GOT3 (cell line): ENCODE data around the gene PAK5.
"Not testable (repeated sequence)": the region's sequence is repeated elsewhere in the genome, so short reads cannot be mapped to it uniquely, and the experiment has no call there.

Source experiments
- DNase-seq: peaks from one replicate; lab custom pipeline; 2025; ENCODE audit warnings: mixed read lengths; lab: John Stamatoyannopoulos, UW

PAK5 gene

DNA sequence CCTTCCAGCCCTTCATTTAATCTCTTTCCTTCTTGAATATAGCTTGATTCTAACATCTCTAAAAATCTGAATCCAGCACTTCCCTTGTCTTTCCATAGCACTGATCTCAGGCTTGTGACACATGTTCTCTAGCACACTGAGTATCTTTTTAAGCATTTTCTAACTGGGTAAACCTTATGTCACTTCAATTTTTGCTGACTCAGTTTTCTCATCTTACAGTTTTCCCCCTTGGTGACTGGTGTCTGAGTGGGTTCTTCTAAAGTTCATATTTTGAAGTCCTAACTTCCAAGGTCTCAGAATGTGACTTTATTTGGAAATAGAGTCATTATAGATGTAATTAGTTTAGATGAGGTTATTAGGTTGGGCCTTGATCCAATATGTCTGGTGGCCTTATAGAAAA lies 153.9 kb downstream of the PAK5 start:
- DNase-seq = no peak

DNA sequence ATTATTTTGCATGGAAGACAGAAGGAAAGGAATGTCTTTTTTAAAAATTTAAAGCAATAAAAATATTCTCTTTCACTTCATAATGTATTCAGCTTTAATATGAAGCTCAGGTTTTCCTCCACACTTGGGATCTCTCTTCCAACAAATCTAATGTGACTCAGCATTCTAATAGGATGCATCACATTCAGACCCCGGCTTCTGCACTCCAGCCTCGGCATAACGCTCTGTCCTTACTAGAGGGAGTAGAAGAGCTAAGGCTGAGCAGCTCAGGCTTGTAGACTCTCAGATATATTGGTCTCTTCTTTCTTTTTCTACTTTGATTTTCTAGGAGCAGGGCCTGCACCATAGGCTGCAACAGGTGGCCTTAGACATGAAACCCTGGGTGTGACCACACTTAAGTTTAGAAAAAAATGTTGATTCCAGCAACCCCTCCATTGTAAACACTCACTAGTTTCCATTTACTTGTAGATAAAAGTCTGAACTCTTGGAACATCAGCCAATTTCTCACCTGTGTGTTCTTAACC lies 161.7 kb downstream of the PAK5 start:
- DNase-seq = no peak

DNA sequence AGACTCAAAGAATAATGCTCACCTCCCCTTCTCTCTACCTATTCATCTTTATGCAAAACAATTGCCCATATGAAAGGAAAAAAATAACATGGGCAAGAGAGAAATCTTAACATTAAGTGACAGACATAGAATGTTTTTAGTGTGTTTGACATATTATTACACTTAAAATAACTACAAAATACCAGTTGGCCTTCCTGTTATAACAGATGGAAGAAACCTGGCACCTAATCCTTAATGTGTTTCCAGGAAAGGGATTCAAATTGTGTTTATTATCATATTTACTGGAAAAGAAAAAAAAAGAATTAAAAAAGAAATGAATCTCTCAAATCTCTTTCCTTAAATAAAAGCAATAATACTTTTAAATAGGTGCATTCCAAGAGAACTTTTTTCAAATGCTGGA lies 165.9 kb downstream of the PAK5 start:
- no peak for DNase-seq

DNA sequence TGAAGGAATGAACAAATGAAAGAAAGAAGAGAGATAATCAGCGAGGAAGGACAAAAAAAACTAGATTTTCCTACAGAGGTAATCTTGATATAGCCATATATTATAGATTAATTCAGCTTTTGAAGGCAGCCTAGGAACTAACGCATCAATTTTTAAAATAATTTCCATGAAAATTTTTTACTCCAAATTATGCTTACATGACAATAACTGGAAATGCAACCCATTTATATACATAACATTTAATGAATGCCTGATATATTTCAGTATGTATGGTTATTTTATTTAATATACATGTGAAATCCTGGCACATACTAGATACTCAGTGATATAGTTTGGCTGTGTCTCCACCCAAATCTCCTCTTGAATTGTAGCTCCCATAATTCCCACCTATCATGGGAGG lies 166.8 kb downstream of the PAK5 start:
- no peak for DNase-seq

DNA sequence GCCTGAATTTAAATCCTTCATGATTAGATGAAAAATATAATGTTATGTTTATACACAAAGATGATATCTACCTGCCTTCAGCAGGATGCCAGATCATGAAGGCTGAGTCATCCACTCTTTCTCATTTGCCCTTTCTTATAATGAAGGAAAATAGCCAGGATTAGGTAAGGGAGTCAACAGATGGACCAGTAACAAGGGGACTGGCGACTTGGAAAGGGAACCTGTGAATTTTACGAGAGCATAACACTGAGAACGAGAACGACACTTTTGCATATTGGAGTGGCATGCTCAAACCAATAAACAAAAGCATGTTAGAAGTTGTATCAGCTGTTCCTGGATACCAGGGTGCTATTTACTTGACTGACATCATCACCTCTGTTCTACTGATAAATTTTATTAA lies 170.5 kb downstream of the PAK5 start:
- no peak for DNase-seq

DNA sequence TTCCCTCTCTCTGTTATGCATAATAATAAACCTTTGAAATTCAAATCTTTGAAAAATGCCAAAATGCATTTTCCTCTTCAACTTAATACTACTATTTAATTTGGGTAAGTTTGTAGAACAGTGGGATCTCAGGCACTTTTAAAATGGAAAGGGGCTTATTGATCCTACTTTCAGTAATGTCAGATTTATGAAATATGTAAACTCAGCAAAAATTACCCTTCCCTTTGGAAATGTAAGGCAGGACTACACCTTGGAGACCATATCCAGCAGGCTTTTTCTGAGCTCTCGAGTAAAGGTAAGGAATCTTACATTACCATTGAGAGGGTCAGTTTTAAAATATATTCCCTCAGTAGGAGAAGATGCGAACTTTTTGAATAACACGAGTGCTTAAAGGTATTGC lies 175.5 kb downstream of the PAK5 start:
- no peak for DNase-seq

DNA sequence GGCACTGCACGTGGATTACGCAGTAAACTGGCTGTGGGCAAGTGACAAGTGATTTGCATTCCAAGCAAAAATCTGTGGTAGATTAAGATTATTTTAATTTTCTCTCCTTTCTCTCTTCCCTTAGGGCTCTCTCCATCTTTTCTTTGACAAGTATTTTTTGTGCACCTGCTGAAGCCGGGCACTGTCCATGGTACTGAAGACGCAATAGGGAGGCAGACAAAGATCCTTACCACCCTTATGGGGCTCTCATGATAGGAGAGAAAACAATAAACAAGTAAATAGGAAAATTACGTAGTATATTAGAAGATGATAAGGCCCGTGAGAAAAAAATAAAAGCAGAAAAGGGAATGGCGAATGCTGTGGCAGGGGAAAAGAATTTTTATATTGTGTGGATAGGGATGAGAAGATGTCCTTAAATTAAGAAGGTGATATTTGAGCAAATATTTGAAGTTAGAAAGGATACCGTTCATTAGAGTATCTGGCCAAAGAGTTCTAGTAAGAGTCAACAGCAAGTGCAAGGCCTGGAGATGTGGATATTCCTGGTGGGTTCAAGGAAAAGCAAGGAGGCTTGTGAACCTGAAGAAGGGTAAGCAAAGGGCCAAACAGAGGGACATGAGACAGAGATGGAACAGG lies 178.5 kb downstream of the PAK5 start:
- no peak for DNase-seq

DNA sequence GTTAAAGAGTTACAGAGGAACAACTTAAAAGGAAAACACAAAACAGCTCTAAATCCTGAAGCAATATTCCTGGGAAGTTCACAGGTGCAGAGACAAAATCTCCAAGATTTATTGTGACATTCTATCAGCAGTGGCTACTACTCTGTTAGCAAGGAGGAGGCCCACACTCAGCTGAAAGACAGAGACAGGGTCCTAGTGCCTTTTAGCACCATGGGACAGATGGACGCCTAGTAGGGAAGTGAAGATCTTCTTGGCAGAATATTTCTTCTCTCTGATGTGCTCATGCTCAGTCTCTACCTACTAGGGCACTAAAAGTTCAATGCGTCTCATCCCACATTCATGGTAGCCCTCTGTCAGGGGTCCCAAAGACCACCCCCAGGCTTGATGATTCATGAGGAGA lies 191.1 kb downstream of the PAK5 start:
- DNase-seq = no peak

DNA sequence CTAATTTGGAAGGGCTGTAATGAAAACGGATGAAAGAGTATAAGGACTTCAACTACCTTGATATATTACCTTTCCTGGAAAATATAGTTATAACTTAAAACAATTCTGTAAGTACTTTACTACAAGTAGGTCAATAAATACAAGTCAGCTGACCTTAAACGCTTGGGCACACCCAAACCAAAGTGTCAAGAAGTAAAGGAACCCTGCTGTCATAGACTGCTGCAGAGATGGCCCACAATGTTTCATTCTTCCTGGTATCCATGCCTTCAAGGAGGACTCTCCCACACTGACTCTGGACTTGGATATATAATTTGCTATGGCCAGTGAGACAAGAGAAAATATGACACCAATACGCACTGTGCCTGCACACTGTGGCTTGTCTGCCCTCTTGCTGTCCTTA lies 192.5 kb downstream of the PAK5 start:
- no peak for DNase-seq

DNA sequence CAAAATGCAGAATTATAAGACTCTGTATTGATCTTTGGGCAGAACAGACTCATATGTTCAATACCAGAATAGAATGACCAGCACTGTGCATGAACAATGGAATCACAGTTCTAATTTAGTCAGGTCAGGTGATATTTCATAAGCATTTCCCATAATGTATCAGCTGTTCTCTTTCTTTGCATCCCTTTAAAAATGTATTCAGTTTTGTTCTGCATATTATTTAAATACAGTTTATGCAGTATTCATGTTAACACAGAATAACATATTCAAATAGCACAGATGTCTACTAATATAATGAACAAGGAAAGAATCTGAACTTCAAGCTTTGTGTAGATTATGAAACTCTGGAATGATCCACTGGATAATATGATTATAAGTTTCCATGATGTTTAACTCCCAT lies 196.0 kb downstream of the PAK5 start:
- DNase-seq = no peak

DNA sequence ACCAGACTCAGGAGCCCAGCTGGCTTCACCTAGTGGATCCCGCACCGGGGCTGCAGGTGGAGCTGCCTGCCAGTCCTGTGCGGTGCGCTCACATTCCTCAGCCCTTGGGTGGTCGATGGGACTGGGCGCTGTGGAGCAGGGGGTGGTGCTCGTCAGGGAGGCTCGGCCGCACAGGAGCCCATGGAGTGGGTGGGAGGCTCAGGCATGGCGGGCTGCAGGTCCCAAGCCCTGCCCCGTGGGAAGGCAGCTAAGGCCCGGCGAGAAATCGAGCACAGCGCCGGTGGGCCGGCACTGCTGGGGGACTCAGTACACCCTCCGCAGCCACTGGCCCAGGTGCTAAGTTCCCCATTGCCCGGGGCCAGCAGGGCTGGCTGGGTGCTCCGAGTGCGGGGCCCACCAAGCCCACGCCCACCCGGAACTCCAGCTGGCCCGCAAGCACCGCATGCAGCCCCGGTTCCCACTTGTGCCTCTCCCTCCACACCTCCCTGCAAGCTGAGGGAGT lies 197.3 kb downstream of the PAK5 start:
- not testable (repeated sequence) for DNase-seq

DNA sequence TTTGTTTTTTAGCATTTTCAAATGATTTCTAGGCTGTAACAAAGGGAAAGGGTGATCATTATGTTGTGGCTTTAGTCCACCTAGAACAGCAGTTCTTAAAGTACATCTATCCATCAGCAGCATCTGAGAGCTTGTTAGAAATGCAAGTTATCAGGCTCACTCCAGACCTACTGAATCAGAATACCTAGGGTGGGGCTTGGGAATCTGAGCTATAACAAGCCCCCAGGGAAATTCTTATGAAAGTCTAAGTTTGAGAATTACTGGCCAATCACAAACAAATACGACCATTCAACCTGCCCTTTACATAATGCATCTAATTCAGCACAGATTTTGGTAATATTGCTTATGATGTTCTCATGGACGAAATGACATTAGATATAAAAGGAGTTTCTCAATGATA lies 201.0 kb downstream of the PAK5 start:
- no peak for DNase-seq

DNA sequence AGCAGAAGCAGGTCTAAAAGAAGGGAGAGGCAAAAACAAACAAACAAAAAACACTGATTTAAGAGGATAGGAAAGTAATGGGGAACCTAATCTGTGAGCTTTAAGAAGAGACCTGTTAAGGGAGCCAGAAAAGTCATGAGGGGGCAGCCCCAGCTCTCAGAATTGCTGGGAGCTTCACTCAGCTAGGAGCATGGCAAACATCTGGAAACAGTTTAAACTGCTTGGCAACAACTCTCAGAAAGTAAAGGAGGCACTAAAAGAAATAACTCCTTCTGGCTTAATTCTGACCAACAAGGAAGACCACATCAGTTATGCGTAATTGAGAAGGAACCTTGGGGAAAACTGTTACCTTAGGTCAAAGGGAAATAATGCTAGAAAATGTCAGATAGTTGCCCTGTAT lies 203.1 kb downstream of the PAK5 start:
- no peak for DNase-seq

DNA sequence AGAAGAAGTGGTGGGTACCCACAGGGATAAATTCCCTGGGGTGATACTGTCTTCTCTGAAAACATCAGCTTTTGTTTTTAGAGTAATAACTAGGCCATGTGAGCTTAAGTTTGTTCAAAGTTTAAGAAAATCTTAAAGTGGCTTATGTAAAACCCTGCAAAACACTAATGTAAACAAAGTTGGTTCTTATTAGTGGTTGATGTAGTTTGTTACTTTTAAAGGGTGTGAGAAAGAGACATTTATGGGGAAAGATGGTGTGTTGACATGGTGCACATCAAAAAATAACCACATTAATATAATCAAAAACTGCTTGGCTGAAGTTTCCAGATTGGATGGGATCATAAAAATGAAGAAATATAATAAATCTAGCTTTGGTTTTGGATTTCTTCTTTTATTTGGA lies 204.5 kb downstream of the PAK5 start:
- no peak for DNase-seq

DNA sequence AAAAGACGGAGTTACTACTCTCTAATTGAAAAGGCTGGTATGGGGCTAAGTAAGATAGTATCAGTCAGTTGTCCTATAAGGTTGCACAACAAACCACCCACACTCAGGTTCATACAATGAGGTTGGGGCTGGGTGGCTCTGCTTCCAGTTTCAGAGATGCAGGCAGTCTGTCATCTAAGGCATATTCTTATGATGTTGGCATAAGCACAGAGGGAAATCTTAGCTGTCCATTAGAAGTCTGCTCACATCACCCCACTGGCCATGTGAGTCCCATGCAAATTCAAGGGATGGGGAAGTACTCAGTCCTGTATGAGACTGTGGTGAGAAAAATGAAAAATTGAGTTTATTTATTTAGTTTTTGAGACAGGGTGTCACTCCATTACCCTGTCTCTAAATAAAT lies 205.9 kb downstream of the PAK5 start:
- no peak for DNase-seq

DNA sequence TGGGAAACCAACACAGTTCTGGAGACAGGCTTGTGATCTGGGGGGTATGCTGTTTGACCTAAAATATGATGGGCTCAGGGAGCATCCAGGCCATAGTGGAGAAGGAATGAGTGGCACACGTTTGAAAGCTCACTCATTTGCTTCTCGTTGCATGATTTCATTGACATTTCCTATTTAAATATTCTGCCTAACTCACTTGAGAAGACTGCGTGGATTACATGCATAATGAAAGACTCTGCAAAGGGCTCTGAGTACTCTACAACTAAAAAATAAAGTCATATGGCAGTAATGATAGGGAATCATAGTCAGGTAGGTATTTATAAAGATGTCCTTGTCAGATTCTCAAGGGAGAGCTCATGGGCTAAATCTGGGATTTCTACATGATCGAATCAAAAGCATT lies 206.6 kb downstream of the PAK5 start:
- no peak for DNase-seq

DNA sequence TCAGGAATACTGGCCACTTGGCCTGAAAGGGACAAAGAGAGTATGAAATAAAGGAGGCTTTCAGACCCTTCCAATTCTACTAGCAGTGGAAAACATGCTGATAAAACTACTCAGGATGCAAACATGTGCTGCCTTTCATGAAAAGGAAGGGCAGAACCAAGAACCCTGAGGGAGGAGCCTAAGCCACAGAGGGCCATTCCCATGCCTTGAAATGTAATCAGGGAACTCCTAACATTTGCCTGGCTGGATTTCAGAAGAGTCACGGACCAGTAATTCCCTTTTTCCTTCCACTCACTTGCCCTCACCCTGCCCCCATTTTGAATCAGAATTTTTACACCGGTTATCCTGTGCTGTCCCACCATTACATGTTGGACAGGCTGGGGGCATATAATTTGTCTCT lies 208.3 kb downstream of the PAK5 start:
- no peak for DNase-seq

DNA sequence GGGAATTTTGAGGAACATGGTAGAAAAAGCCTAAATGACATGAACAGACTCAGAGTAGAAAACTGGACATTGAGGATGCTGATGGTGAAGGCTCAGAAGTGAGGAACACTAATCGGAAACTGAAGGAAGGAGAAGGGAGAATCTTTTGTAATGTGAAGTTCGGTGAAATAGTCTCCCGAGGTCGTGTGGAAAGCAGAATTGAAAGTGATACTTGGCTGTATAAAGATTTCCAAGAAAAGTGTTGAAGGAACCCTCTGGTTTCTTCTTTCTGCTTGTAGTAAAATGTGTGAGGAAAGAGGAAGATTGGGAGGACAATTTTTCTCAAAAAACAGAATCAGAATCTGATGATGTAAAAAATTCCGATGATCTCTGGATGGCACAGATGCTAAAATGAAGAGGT lies 209.0 kb downstream of the PAK5 start:
- no peak for DNase-seq

DNA sequence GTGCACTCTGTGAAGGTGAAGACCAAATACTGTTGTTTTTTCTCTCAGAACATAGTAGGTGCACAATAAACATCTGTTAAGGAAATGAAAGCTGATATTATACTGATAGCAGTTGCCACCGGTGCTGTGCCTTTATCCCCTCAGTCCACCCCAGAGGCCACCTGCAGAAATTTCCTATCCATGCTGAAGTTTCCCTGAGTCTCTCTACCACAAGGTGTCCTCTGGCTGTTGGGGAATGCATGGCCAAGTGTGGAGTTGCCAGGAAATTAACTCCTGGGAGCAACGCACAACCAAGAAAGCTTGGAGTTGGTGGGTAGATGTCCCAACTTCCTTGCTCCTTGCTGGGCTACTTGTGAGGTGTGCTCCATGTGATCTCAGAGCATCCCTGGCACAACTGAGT lies 210.3 kb downstream of the PAK5 start:
- DNase-seq = no peak

DNA sequence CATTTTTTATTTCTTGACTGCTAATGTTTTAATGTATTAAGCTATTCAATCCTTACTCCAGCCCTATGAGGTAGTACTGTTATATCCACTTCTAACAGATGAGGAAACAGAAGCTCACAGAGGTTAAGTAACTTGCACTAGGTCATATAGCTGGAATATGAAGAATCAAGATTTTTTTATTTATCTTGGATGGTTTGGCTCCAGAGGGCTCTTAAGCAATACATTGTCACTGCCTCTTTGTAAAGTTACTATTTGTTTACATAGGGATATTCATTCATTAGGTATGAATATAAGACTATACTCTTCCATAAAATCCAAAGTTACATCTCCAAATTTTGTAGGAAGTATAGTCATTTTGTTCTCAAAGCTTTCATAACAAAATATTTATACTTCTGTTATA lies 210.7 kb downstream of the PAK5 start:
- no peak for DNase-seq

DNA sequence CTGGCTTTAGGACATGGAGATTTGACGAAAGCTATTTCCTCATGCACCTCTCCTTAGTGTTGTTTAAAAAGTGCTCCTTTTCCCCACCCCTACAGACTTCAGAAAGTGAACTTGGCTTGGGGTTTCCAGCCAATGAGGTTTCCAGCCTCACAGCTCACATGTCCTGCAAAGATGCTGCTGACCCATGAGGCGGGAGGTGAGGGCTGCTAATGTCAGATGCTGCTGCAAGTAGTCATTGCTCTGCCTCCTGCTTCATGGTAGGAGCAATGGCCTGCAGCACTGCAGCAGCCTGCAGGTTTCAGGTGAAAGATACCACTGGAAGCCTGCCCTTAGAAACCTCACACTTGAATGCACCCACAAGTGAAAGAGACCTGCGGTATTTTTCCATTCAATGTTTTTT lies 211.7 kb downstream of the PAK5 start:
- DNase-seq = no peak

DNA sequence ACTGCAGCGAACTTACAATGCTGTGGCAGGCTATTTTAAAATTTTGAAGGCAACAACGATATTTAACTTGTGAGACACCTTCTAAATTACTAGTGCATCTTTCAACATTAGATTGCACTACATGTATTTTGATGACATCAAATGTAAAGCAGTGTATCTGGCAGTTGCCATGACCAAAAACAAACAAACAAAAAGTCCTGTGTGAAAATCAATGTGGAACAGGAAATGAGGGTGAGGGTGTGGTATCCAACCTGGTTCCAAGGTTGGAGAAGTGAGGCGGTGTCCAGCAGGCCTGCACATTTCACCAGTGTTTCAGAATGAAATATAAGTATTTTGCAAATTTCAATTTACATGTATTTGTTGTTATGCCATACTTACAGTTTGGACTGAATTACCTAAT lies 212.5 kb downstream of the PAK5 start:
- DNase-seq = no peak

DNA sequence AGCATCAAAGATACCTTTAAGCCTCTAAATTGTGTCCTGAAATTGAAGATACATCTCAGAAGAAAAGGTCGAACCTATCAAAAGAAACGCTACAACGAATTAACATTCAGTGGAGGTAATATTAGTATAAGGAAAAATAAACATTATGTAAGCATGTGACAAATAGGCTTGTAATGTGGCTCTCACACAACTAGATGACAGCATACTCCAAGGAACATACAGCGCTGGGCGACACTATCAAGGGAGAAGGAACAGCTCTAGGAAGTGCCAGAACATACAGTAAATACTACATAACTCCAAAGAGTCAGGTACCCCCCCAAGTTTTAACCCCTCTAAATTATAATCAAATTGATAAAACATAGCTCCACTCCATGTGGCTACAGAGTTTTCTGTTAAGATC lies 220.9 kb downstream of the PAK5 start:
- no peak for DNase-seq

DNA sequence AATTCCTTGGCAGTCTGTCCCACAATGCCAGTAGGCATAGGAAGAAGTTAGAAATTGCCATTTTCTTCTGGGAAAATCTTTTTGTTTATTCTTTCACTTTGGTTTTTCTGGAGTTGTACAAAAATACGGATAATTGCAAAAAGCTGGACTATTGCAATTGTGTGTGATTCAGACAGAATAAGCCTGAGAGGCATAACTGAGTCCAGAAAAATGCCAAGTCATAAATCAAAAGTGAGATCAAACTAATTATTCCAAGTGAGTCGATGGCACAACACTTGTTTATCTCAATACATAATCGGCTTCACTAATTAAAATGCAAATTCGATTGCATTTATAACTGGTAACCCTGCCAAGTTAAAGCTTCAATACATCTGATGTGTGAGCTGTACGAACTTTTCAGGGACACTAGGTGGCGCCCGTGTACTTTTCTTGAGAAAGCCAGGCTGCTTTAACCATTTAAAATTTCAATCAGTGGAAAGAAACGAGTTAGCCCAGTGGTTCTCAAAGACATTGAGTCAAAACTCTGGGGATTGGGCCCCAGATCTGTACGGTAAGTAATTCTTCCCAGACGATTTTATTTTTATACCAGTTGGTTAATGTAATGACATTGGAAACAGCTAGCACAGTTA lies 221.9 kb downstream of the PAK5 start:
- DNase-seq = no peak
